ENCODE data around the gene PPP1R9A. TPM values are rescaled to one million over a fixed set of nuclear protein-coding genes. Genes with fewer than 3 reads are reported as not detected.

PPP1R9A gene
- total RNA-seq, 4 donors from 2014 or later = 22.4 to 27.5 (median 23.3) TPM

DNA sequence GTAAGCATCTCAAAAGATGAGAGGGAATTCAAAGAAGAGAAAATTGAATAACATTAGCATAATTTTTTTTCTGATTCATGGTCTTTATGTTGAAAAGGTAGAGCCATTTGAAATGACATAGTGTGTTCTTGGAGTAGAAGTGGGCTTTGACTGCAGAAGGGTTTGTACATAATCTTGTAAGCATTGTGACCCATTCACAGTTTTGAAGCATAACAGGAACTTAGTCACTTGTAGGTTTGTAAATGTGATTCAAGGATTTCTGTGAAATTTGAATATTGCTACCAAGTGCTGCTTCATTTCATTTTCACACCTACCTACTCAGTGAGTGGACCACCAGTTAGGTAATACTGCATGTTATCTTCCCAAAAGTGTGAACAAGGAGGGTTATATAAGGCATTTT lies 348.3 kb downstream of the PPP1R9A start:
- no peak for DNase-seq (ENCODE audit: extremely low spot score)
- Histone ChIP-seq H3K4me1 (no peaks in the 10 kb centered on the region), H3K9me3 (no peaks in the 10 kb centered on the region), H3K4me3 (no peak overlapping the region), H3K27me3 (no peaks in the 10 kb centered on the region), H3K36me3 (peaks cover 0 to 5% (median 0%) of the 10 kb centered on the region in 4 donors), H3K27ac (replicated peaks in 1 of 4) (no peak overlapping the region)
- TF ChIP-seq, protein P1, sequence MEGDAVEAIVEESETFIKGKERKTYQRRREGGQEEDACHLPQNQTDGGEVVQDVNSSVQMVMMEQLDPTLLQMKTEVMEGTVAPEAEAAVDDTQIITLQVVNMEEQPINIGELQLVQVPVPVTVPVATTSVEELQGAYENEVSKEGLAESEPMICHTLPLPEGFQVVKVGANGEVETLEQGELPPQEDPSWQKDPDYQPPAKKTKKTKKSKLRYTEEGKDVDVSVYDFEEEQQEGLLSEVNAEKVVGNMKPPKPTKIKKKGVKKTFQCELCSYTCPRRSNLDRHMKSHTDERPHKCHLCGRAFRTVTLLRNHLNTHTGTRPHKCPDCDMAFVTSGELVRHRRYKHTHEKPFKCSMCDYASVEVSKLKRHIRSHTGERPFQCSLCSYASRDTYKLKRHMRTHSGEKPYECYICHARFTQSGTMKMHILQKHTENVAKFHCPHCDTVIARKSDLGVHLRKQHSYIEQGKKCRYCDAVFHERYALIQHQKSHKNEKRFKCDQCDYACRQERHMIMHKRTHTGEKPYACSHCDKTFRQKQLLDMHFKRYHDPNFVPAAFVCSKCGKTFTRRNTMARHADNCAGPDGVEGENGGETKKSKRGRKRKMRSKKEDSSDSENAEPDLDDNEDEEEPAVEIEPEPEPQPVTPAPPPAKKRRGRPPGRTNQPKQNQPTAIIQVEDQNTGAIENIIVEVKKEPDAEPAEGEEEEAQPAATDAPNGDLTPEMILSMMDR (IDR thresholded peaks at IDR 0.05) = no peak
- TF ChIP-seq POLR2AphosphoS5 (IDR thresholded peaks at IDR 0.05) (no peak), EP300 (IDR thresholded peaks at IDR 0.05) (no peak), POLR2A (IDR thresholded peaks at IDR 0.05; ENCODE audit: low read depth) (no peak)
- intact Hi-C loops (cut with DNase I) = no loop called here

GRCh38 chr7:95261895-95262415 lies 354.6 kb downstream of the PPP1R9A start:
- no peak for DNase-seq (ENCODE audit: extremely low spot score)
- Histone ChIP-seq H3K4me3 (no peak overlapping the region), H3K36me3 (no peaks in the 10 kb centered on the region), H3K9me3 (no peaks in the 10 kb centered on the region), H3K27ac (replicated peaks in 1 of 4) (no peak overlapping the region), H3K27me3 (no peaks in the 10 kb centered on the region), H3K4me1 (no peaks in the 10 kb centered on the region)
- TF ChIP-seq, protein P1 (IDR thresholded peaks at IDR 0.05) = no peak
- TF ChIP-seq POLR2A (IDR thresholded peaks at IDR 0.05; ENCODE audit: low read depth) = no peak
- TF ChIP-seq EP300 (IDR thresholded peaks at IDR 0.05) = no peak
- TF ChIP-seq POLR2AphosphoS5 (IDR thresholded peaks at IDR 0.05) = no peak
- intact Hi-C loops (cut with DNase I) = no loop called here

DNA sequence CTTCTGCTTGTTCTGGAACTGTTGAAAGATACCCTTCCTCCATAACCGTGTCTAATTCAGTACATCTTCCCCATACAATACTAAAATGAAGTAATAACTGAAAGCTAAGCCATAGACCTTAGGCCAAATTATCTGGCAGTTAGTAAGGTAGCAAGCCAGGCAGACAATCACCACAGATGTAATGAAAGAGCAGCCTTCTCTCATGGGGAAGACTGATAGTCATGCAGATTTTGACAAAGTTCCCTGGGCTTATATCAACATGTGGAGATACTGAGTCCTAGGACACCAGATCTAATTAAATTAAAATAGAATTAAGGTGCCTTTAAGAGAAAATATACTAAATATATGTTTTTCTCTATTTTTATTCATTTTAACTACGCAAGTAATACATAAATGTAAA lies 355.5 kb downstream of the PPP1R9A start:
- Histone ChIP-seq H3K4me1 (no peaks in the 10 kb centered on the region), H3K27me3 (no peaks in the 10 kb centered on the region), H3K27ac (replicated peaks in 1 of 4) (no peak overlapping the region), H3K9me3 (no peaks in the 10 kb centered on the region), H3K4me3 (no peak overlapping the region), H3K36me3 (no peaks in the 10 kb centered on the region)
- WGBS = 91% methylated on average over 2 of the region's 2 CpGs
- intact Hi-C loops (cut with DNase I) = no loop called here
- TF ChIP-seq POLR2A (IDR thresholded peaks at IDR 0.05; ENCODE audit: low read depth) = no peak
- TF ChIP-seq POLR2AphosphoS5 (IDR thresholded peaks at IDR 0.05) = no peak
- TF ChIP-seq EP300 (IDR thresholded peaks at IDR 0.05) = no peak
- TF ChIP-seq, protein P1 (IDR thresholded peaks at IDR 0.05) = no peak
- no peak for DNase-seq (ENCODE audit: extremely low spot score)

DNA sequence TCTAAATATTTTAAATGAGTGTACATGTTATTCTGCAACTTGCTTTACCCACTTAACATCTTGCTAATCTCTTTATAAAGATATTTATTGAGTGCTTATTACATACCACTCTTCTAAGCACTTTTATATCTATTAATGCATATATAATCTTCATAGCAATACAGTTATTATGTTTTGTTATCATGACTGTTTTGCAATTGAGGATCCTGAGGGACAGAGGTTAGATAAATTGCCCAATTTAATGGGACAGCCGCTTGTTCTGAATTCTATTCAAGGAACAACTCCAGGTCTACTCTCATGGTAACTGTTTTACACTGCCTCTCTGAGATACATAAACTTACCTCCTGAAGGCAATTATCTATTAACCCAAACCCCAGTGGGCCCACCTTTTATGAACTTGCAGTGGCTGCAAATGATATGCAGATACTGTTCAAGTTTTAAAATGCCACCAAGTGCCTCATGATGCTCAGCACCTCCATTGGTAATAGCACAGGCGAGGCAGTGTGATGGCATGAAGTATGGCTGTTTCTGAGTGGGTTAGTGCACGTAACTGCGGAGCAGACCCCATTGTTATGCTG lies 356.5 kb downstream of the PPP1R9A start:
- no peaks in the 10 kb centered on the region for H3K4me1 ChIP-seq
- no peak for DNase-seq (ENCODE audit: extremely low spot score)
- peaks cover 0 to 5% (median 0%) of the 10 kb centered on the region in 4 donors for H3K36me3 ChIP-seq
- TF ChIP-seq POLR2A (IDR thresholded peaks at IDR 0.05; ENCODE audit: low read depth) (no peak), POLR2AphosphoS5 (IDR thresholded peaks at IDR 0.05) (no peak)
- H3K4me3 ChIP-seq = no peak overlapping the region
- H3K9me3 ChIP-seq = no peaks in the 10 kb centered on the region
- WGBS = 87% methylated on average over 4 of the region's 4 CpGs
- intact Hi-C loops (cut with DNase I) = no loop called here
- no peak overlapping the region for H3K27ac ChIP-seq (replicated peaks in 1 of 4)
- no peaks in the 10 kb centered on the region for H3K27me3 ChIP-seq

- H3K4me3 ChIP-seq = no peak overlapping the region
- 83% methylated on average over 6 of the region's 6 CpGs for WGBS
- no peak for DNase-seq (ENCODE audit: extremely low spot score)
- no peaks in the 10 kb centered on the region for H3K4me1 ChIP-seq
- peaks cover 0 to 8% (median 0%) of the 10 kb centered on the region in 4 donors for H3K36me3 ChIP-seq
- TF ChIP-seq POLR2AphosphoS5 (IDR thresholded peaks at IDR 0.05) (no peak), POLR2A (IDR thresholded peaks at IDR 0.05; ENCODE audit: low read depth) (no peak), EP300 (IDR thresholded peaks at IDR 0.05) (no peak)
- TF ChIP-seq, protein P1 (IDR thresholded peaks at IDR 0.05) = no peak
- H3K27me3 ChIP-seq = no peaks in the 10 kb centered on the region
- no peaks in the 10 kb centered on the region for H3K9me3 ChIP-seq
- no peak overlapping the region for H3K27ac ChIP-seq (replicated peaks in 1 of 4)
- intact Hi-C loops (cut with DNase I) = no loop called here
These were observed 357.0 kb downstream of the PPP1R9A start for GRCh38 chr7:95264363-95264891.

Data from esophagus muscularis mucosa (tissue), 4 donors.